NOMO-1 (cell line): ENCODE measurements around the gene IMMP2L.
A peak's percentile ranks its signal among the peaks of the same experiment; 100 is the strongest.

Experiments used
- DNase-seq, 2 experiments: peaks; one replicate each; lab custom pipeline; 2025; ENCODE audit not compliant: unreplicated experiment in 2 of 2; lab: John Stamatoyannopoulos, UW

IMMP2L gene

GRCh38 chr7:111059833-111060232 is 502.5 kb downstream of the IMMP2L start:
- no peak for DNase-seq

DNA sequence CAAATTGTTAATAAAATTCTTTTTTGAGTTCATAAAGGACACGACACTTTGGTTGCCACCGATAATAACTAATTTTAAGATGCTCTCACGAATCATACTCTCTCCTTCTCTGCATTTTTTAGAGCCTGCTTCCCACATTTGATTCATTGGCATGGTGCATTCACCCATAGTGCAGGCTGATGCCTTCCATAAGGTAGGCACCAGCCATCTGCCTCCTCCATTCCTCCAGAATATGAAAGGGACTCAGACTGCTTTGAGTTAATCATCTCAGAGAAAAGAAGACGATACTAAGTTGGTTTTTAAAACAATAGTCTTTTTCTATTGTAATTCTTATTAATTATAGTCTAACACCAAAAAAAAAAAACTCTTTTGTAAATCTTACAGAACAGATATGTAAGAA is 505.2 kb downstream of the IMMP2L start:
- DNase-seq = no peak

GRCh38 chr7:111056371-111056770 is 505.9 kb downstream of the IMMP2L start:
- no peak for DNase-seq

DNA sequence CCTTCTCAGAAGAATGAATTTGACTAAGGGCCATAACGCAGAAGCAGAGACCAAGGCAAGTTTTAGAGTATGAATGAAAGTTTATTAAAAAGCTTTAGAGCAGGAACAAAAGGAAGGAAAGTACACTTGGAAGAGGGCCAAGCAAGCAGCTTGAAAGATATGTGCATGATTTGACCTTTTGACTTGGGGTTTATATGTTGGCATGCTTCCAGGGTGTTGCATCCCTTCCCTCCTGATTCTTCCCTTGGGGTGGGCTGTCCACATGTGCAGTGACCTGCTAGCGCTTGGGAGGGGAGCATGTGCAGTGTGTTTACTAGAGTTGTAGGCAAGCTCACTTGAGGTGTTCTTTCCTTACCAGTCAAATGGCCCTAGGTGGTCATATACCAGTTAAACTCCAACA is 509.3 kb downstream of the IMMP2L start:
- no peak for DNase-seq

- no peak for DNase-seq
These were observed 510.5 kb downstream of the IMMP2L start for GRCh38 chr7:111051832-111052231.

DNA sequence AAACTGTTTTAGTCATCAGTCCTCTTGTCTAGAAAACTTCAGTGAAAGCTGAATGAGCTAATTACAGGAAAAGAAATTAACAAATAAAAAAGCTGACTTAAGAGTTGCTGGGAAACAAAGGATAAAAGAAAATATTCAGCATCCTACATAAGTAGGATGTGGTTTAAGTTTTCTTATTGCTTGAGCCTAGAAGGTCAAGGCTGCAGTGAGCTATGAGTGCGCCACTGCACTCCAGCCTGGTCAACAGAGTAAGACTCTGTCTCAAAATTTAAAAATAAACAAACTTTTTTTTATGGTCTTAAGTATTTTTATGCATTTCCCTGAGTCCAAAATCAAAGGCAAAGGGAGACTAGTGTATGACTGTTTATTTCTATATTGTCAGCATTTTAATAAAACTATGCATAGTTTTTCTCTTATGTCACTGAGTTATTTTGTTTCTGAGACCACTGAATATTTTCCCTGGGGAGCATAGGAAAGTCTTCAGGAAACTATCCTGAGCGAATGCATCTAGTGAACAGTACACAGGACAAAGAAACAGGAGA is 511.3 kb downstream of the IMMP2L start:
- DNase-seq = no peak

DNA sequence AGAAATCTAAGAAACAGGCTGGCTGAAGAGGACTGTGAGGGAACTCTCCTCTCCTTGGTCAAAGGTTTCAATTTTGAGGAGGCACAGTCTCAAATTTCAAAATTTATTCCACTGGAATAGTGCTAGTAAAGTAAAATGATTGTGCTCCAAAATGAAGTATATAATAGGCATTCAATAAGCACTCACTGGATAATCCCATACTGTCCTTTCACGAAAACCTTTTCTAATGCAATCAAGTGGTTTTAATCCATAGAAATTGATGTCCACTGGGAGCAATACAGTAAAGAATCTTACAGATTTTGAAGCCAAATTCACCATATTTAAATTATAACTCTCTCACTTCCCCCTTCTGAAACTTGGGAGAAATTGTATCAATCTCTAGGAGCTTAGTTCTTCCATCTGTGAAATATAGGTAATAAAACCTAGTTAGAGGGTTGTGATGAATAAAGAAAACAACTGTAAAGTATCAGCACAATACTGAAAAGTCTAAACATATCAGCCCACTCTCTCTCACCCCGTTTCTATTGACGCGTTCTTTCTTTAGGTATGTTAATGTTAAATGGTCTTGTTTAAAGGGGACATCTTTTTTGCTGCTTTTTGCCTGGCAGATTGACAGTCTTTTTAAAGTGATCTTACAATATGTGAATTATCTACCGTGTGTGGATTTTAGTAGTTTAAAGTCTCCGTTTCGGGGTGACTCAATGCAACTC is 512.2 kb downstream of the IMMP2L start:
- DNase-seq = no peak

DNA sequence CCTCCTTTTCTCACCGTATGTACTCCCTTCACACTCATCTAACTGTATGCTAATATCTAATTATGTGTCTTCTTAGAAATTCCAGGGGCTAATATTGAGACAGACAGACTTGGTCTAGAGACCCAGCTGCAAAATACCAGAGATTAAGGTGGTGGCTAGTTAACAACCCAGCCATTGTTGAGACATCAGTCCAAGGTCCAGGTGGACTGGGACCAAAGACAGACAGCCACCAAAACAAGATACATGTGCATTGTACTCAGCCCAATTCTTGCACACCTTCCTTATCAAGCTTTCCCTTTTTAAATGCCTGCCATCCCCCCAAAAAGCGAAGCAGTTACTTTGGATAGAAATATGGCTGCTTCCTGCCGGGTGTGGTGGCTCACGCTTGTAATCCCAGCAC is 514.7 kb downstream of the IMMP2L start:
- DNase-seq = no peak

DNA sequence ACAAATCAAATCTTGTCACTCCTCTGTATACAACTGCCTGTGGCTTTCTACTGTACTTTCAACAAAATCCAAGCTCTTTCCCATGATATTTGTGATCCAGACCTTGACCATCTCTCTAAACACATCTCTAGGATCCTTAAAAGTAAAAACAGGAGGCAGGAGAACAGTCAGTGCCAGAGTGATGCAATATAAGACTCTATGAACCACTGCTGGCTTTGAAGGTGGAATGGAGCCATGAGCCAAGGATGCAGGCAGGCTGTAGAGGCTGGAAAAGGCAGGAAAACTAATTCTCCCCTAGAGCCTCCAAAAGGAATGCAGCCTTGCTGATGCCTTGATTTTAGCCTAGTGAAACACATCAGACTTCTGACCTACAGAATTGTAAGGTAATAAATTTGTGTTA is 516.8 kb downstream of the IMMP2L start:
- DNase-seq = no peak

- DNase-seq = no peak
These were observed 518.7 kb downstream of the IMMP2L start for GRCh38 chr7:111043561-111043960.

- no peak for DNase-seq
These were observed 519.5 kb downstream of the IMMP2L start for GRCh38 chr7:111042842-111043241.

DNA sequence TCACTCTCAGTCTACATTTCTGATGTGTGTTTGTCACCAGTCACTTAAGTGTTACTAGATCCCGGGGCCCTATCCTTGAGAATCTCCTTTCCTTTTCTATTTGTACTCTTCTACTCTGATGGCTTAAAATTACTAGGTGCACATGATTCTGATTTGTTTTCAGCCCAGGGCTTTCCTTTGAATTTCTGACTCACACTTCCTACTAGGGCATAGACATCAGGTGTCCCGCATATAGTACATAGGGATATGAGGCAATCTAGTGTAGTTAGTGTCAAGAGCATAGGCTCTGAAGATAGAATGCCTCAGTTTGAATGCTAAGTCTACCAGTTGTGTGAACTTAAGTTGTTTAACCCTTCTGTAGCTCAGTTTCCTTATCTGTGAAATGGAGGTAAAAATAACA is 520.7 kb downstream of the IMMP2L start:
- no peak for DNase-seq

DNA sequence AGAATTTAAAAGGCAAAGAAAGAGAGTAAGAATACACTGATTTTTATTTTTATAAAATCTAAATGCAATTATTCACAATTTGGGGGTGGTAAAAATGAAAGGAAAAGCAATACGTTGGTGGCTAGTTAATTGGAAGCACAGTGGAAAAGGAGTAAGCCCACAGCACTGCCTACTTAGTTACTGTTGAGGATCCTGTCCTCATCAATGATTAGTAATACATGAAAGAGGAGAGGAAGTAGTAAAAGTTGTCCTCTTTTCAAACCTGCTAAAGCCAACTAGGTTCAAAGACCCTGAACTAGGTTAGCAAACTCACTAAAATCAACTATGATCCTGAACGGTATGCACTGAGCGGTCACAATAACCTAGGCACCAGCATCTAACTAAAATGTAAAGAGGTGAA is 524.1 kb downstream of the IMMP2L start:
- no peak for DNase-seq

DNA sequence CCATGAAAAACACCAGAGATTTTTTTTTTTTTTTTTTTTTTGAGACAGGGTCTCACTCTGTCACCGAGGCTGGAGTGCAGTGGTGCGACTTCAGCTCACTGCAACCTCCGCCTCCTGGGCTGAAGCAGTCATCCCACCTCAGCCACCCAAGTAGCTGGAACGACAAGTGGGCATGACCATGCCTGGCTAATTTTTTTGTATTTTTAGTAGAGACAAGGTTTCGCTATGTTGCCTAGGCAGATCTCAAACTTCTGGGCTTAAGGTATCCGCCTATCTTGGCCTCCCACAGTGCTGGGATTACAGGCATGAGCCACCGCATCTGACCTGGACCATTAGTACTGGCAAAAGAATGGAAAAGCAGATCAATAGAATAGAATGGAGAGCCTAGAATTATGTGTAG is 530.4 kb downstream of the IMMP2L start:
- no peak for DNase-seq

- DNase-seq = no peak
These were observed 532.0 kb downstream of the IMMP2L start for GRCh38 chr7:111030336-111030735.

- peak in 1 of 2 experiments; percentile 42 for DNase-seq
These were observed 532.6 kb downstream of the IMMP2L start for GRCh38 chr7:111029574-111030251.

DNA sequence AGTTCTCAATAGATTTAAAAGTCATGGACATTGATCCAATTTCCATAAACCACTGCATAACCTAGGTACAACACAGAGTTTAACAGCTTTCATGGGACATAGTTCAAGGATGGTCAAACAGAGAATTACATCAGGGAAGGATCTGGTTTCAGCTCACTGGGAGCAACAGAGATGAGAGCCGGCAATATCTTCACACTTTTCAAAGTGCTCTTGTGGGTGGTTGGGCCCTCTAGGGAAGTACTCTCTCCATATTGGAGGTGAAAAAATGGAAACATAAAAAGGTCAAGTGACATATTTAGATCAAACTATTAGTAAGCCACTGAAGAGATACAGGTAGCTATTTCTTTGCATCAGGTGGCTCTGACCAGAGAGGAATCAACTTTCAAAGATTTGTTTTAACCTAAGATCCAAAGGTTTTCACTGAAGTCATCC is 533.1 kb downstream of the IMMP2L start:
- no peak for DNase-seq

- no peak for DNase-seq
These were observed 534.9 kb downstream of the IMMP2L start for GRCh38 chr7:111027396-111027795.

GRCh38 chr7:111026806-111027205 is 535.5 kb downstream of the IMMP2L start:
- DNase-seq = no peak

DNA sequence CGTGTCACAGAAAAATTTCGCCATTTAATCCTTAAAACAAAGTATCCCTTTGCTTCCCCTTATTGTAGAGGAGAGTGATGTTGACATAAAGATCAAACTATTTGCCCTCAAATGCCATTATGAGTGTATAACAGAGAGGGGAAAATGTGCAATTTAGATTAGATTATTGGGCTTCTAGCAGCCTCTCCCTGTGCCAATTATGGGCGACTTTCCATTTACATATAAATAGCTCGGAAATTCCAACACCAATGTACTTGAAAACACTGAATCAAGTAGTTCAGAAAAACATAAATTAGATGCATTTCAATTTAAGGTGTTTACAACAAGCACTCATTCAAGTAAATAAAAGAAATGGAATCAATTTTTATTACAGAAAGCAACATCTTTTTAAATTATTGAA is 535.9 kb downstream of the IMMP2L start:
- no peak for DNase-seq

- no peak for DNase-seq
These were observed 537.3 kb downstream of the IMMP2L start for GRCh38 chr7:111025006-111025405.
